Activated T-helper 17 cell treated with anti-CD3 and anti-CD28 coated beads, Interleukin-2, amount 50 U/mL, for 72 hours (primary cell): ENCODE results near the gene ANKRD13D. TPM values are rescaled to one million over a fixed set of nuclear protein-coding genes. Genes with fewer than 3 reads are reported as not detected.
"Not testable (repeated sequence)": the region's sequence is repeated elsewhere in the genome, so short reads cannot be mapped to it uniquely, and the experiment has no call there.

Experiments
- ATAC-seq: fragments of 150-1000 bp; cut with Tn5 transposase; replicated peaks from 2 replicates; pipeline ENCODE4 v1.10.0; 2021; ENCODE audit warnings: mild to moderate bottlenecking, moderate library complexity
- H3K27ac Mint-ChIP-seq: one replicate; pipeline ENCODE4 v1.8.0; 2022; ENCODE audit warnings: mixed read lengths
- H3K27me3 Mint-ChIP-seq: one replicate; pipeline ENCODE4 v1.8.0; 2022; ENCODE audit warnings: mixed read lengths
- H3K36me3 Mint-ChIP-seq: one replicate; pipeline ENCODE4 v1.8.0; 2022; ENCODE audit warnings: low read depth, mild to moderate bottlenecking, mixed read lengths
- H3K4me1 Mint-ChIP-seq: one replicate; pipeline ENCODE4 v1.8.0; 2022; ENCODE audit warnings: mixed read lengths
- H3K4me3 Mint-ChIP-seq: one replicate; pipeline ENCODE4 v1.8.0; 2022; ENCODE audit warnings: mild to moderate bottlenecking, mixed read lengths
- H3K9me3 Mint-ChIP-seq: one replicate; pipeline ENCODE4 v1.8.0; 2022; ENCODE audit warnings: mixed read lengths
- total RNA-seq, 2 donors: library from RNA; stranded (reverse); gene quantifications; one replicate each; pipeline ENCODE4 v1.2.3, GENCODE V29; 2022

The ANKRD13D gene
- total RNA-seq, 2 donors from 2014 or later = 102 to 137 TPM

- no peaks in the 10 kb centered on the region for H3K27me3 Mint-ChIP-seq
- H3K9me3 Mint-ChIP-seq = no peaks in the 10 kb centered on the region
- H3K4me3 Mint-ChIP-seq = peak overlapping the region; percentile 84
- ATAC-seq = peak; percentile 18
- peak overlapping the region; percentile 98 for H3K27ac Mint-ChIP-seq
- H3K36me3 Mint-ChIP-seq = peaks cover 6% of the 10 kb centered on the region
- peaks cover 24% of the 10 kb centered on the region for H3K4me1 Mint-ChIP-seq
Measured at GRCh38 chr11:67317888-67318555, 28.9 kb downstream of the ANKRD13D start.

- H3K27me3 Mint-ChIP-seq, ATAC-seq, H3K9me3 Mint-ChIP-seq, H3K36me3 Mint-ChIP-seq: not testable (repeated sequence)
- H3K4me3 Mint-ChIP-seq = peak overlapping the region; percentile 84
- peaks cover 18% of the 10 kb centered on the region for H3K4me1 Mint-ChIP-seq
- peak overlapping the region; percentile 39 for H3K27ac Mint-ChIP-seq
Measured at GRCh38 chr11:67318876-67319275, 29.8 kb downstream of the ANKRD13D start.

DNA sequence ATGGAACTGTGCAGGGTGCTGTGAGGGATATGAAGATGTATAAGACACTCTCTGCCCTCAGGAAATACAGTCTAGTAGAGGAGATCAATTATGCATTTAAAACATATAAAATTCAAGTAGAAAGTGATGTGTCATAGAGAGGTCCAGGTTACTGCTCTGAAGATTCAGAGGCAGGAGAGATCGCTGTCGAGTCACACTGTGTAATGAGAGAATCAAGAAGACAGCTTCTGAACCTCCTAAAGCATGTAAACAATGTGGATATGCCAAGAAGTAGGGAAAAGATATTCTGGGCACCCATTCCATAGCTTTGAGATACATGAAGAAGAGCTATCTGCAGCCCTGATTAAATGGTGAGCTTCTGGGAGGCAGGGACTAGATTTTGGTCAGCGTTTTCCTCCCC lies 30.9 kb downstream of the ANKRD13D start:
- no peak for ATAC-seq
- H3K4me3 Mint-ChIP-seq = no peak overlapping the region

GRCh38 chr11:67320691-67321090 lies 31.6 kb downstream of the ANKRD13D start:
- H3K4me3 Mint-ChIP-seq = no peak overlapping the region
- no peak overlapping the region for H3K27ac Mint-ChIP-seq
- H3K36me3 Mint-ChIP-seq = peaks cover 6% of the 10 kb centered on the region
- H3K27me3 Mint-ChIP-seq = no peaks in the 10 kb centered on the region
- no peaks in the 10 kb centered on the region for H3K9me3 Mint-ChIP-seq
- no peak for ATAC-seq
- H3K4me1 Mint-ChIP-seq = peaks cover 12% of the 10 kb centered on the region

More for the DNA sequence above, 30.9 kb downstream of the ANKRD13D start:
- Mint-ChIP-seq H3K36me3 (peaks cover 6% of the 10 kb centered on the region), H3K4me1 (peaks cover 12% of the 10 kb centered on the region), H3K27ac (no peak overlapping the region), H3K9me3 (no peaks in the 10 kb centered on the region), H3K27me3 (no peaks in the 10 kb centered on the region)

GRCh38 chr11:67321313-67321871 lies 32.3 kb downstream of the ANKRD13D start:
- ATAC-seq = no peak
- H3K27ac Mint-ChIP-seq = no peak overlapping the region
- H3K9me3 Mint-ChIP-seq = no peaks in the 10 kb centered on the region
- H3K27me3 Mint-ChIP-seq = no peaks in the 10 kb centered on the region
- no peak overlapping the region for H3K4me3 Mint-ChIP-seq
- H3K4me1 Mint-ChIP-seq = peaks cover 12% of the 10 kb centered on the region
- H3K36me3 Mint-ChIP-seq = peaks cover 6% of the 10 kb centered on the region

DNA sequence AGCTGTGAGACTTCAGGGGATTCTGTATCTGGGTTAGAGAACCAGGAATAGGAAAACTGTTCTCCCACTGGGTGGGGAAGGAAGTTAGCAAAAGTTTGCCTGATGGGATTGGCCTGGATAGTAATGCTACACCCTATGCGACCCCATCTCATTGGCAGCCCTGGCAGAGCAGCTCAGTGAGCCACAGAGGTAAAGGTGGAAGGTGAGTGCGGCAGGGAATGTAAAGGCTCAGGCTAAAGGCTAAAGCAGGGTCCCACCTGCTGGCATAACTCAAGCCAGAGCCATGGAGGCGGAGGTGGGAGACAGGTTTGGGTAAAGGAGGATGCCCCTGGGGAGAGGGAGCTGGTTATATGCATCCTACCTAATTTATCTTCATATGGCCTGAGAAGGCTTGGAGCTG lies 32.9 kb downstream of the ANKRD13D start:
- no peak for ATAC-seq
- Mint-ChIP-seq H3K4me3 (no peak overlapping the region), H3K27me3 (no peaks in the 10 kb centered on the region), H3K9me3 (no peaks in the 10 kb centered on the region), H3K27ac (no peak overlapping the region), H3K36me3 (peaks cover 6% of the 10 kb centered on the region), H3K4me1 (peaks cover 12% of the 10 kb centered on the region)

- Mint-ChIP-seq H3K36me3 (no peaks in the 10 kb centered on the region), H3K4me3 (no peak overlapping the region), H3K4me1 (peaks cover 11% of the 10 kb centered on the region), H3K9me3 (no peaks in the 10 kb centered on the region), H3K27me3 (no peaks in the 10 kb centered on the region), H3K27ac (no peak overlapping the region)
- ATAC-seq = no peak
Measured at GRCh38 chr11:67323526-67323925, 34.4 kb downstream of the ANKRD13D start.

DNA sequence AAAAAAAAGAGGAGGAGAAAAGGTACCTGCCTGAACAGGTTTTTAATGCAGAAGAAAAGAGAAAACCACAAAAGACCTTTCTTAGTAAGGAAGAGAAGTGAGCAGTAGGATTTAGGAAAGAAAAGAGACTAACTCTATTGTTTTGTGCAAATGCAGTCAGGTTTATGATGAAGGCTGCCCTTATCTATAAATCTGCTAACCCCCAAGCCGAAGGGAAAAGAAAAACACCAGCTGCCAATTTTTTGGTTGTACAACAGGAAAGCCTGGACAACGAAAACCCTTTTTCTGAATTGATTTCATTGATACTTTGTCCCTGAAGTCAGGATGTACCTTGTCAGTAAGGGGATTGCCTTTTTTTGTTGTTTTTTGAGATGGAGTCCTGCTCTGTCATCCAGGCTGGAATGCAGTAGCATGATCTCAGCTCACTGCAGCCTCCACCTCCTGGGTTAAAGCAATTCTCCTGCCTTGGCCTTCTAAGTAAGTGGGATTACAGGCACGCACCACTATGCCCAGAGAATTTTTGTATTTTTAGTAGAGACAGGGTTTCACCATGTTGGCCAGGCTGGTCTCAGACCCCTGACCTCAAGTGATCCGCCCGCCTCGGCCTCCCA lies 43.1 kb downstream of the ANKRD13D start:
- no peak for ATAC-seq
- Mint-ChIP-seq H3K36me3 (no peaks in the 10 kb centered on the region), H3K4me1 (no peaks in the 10 kb centered on the region), H3K9me3 (no peaks in the 10 kb centered on the region), H3K27ac (no peak overlapping the region), H3K4me3 (no peak overlapping the region), H3K27me3 (no peaks in the 10 kb centered on the region)

GRCh38 chr11:67337257-67337656 lies 48.2 kb downstream of the ANKRD13D start:
- Mint-ChIP-seq H3K36me3 (no peaks in the 10 kb centered on the region), H3K27ac (no peak overlapping the region)

DNA sequence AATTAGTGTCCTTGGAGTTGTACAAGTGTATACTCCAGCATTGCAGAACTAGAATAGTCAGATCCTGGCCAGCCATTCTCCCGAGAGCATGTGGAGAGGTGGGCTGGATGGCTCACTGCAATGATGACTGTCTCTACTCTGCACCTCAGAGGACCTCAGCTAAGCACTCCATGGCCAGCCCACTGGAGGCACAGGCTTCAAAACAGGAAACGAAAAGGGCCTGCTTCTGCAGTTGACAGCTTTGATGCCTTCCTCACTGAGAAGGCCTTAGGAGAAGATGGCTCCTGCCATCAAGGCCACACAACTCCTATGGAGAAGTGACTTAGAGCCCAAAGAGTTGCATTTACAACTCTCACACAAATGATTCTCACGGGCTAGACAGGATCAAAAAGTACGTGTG lies 55.2 kb downstream of the ANKRD13D start:
- Mint-ChIP-seq H3K27ac (peak overlapping the region; percentile 83), H3K9me3 (no peaks in the 10 kb centered on the region), H3K36me3 (no peaks in the 10 kb centered on the region), H3K4me3 (peak overlapping the region; percentile 69), H3K27me3 (no peaks in the 10 kb centered on the region), H3K4me1 (peaks cover 31% of the 10 kb centered on the region)
- peak; percentile 53 for ATAC-seq

More at GRCh38 chr11:67337257-67337656, 48.2 kb downstream of the ANKRD13D start:
- Mint-ChIP-seq H3K27me3 (no peaks in the 10 kb centered on the region), H3K9me3 (no peaks in the 10 kb centered on the region), H3K4me1 (no peaks in the 10 kb centered on the region), H3K4me3 (no peak overlapping the region)
- no peak for ATAC-seq

GRCh38 chr11:67345247-67345919 lies 56.3 kb downstream of the ANKRD13D start:
- H3K4me1 Mint-ChIP-seq = peaks cover 31% of the 10 kb centered on the region
- H3K27ac Mint-ChIP-seq = peak overlapping the region; percentile 90
- H3K9me3 Mint-ChIP-seq = no peaks in the 10 kb centered on the region
- H3K4me3 Mint-ChIP-seq = peak overlapping the region; percentile 69
- no peaks in the 10 kb centered on the region for H3K36me3 Mint-ChIP-seq
- no peaks in the 10 kb centered on the region for H3K27me3 Mint-ChIP-seq
- peak; percentile 72 for ATAC-seq

DNA sequence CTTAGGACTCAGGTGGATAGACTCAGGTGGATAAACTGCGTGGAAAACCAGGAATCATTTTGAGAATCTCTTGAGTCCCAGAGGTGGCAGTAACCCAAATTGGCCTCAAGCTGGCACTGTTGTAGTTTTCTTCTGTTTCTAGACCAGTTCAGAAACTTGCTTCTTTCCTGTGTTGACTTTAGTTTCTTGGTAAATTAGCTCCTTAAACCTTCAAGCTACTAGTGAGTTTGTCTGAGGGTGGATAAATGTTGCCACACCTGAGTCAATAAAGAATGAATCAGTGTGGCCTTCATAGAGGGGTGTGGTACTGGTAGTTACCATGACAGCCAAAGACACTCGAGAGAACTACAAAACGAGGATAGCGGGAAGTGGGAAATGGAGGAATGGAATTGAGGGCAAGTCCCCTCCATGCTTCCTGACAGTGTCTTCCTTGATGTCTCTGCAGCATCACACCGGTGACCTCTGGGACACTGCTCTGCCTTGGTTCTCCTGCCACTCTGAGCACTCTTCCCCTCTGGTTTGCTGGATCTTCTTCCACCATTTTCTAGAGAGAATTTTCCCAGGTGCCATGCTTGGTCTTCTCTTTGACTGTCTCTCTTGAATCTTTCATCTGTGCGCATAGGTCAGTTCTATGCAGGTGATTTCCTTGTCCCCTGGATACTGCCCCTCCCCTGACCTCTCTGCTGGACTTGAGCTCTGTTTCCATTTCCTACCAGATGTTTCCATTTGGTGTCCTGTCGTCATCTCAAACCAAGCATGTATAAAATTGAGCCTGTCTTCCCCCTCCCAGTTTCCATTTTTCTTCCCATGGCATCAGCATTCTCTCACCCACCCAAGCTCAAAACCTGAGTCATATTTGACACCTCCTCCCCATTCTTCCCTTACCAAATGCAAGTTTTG lies 57.1 kb downstream of the ANKRD13D start:
- ATAC-seq = peak; percentile 78
- Mint-ChIP-seq H3K27me3 (no peaks in the 10 kb centered on the region), H3K4me3 (peak overlapping the region; percentile 69), H3K36me3 (peaks cover 3% of the 10 kb centered on the region), H3K9me3 (no peaks in the 10 kb centered on the region), H3K27ac (peak overlapping the region; percentile 90), H3K4me1 (peaks cover 31% of the 10 kb centered on the region)

GRCh38 chr11:67347964-67348749 lies 59.1 kb downstream of the ANKRD13D start:
- Mint-ChIP-seq H3K4me1 (peaks cover 31% of the 10 kb centered on the region), H3K27ac (no peak overlapping the region), H3K27me3 (no peaks in the 10 kb centered on the region), H3K4me3 (no peak overlapping the region), H3K9me3 (no peaks in the 10 kb centered on the region), H3K36me3 (peaks cover 14% of the 10 kb centered on the region)
- no peak for ATAC-seq
